ENCODE data around the gene DEFB126.
"Not testable (repeated sequence)": the region's sequence is repeated elsewhere in the genome, so short reads cannot be mapped to it uniquely, and the experiment has no call there.

DEFB126 gene

GRCh38 chr20:142290-142689 is at the start of gene DEFB126:
Gene DEFB126, plus strand, starts transcription at chr20:142590. Its CDS starts 39 bp downstream, at chr20:142629.
- no peak for DNase-seq

DNA sequence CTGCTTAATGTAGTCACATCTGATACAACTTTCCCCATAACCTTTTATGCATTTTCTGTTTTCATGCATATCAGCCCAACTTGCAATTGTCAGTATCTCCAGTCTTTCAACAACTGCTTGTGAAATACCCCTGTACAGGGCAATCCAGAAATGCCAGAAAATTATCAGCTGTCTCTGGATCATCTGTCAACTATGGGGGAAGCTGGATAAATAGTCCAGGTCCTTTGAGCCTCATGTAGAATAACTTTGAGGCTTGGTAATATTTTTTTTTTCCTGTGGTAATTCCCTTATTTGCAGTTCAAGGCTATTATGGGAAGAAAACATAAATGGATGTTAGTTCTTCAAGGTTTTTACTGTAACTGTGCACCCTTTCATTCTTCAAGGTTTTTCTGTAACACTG is 48.7 kb upstream of the DEFB126 start:
- no peak for DNase-seq

GRCh38 chr20:95215-95614 is 47.2 kb upstream of the DEFB126 start:
- DNase-seq, result no peak

GRCh38 chr20:97691-98090 is 44.7 kb upstream of the DEFB126 start:
- DNase-seq, result not testable (repeated sequence)

- no peak for DNase-seq
Measured at GRCh38 chr20:101975-102374, 40.4 kb upstream of the DEFB126 start.

DNA sequence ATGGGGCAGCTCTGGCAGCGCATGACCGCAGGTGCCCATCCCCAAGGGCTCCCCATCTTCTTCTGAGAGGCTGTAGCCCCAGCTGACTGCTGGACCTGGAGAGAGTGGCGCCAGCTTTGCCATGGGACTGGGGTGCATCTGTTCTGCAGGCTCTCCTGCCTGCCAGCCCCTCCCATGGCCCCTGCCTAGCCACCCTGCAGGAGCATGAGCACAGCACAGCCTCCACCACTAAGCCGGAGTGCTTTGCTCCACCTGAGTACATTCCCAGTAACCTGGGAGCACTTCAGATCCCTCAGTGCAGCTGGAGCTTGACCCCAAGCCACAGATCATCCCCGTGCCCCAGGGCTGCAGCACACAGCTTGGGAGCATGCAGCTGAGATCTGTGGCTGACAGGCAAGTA is 38.9 kb upstream of the DEFB126 start:
- no peak for DNase-seq

DNA sequence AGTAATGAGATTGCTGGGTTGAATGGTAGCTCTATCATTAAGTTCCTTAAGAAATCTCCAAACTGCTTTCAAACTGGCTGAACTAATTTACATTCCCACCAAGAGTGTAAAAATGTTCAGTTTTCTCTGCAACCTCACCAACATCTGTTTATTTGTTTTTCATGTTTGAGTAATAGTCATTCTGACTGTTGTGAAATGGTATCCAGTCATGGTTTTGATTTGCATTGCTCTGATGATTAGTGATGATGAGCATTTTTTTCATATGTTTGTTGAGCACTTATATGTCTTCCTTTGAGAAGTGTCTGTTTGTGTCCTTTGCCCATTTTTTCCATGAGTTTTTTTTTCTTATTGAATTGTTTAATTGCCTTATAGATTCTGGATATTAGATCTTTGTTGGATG is 30.0 kb upstream of the DEFB126 start:
- no peak for DNase-seq

- DNase-seq, result no peak
Measured at GRCh38 chr20:117518-117917, 24.9 kb upstream of the DEFB126 start.

DNA sequence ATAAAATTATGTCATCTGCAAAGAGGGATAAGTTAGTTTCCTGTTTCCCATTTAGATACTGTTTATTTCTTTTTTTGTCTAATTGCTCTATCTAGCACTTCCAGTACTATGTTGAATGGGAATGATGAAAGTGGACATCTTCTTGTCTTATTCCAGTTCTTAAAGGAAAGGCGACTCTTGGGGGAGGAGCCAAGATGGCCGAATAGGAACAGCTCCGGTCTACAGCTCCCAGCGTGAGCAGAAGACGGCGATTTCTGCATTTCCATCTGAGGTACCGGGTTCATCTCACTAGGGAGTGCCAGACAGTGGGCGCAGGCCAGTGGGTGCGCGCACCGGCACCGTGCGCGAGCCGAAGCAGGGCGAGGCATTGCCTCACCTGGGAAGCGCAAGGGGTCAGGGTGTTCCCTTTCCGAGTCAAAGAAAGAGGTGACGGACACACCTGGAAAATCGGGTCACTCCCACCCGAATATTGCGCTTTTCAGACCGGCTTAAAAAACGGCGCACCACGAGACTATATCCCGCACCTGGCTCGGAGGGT is 12.5 kb upstream of the DEFB126 start:
- peak; percentile 5 for DNase-seq

GRCh38 chr20:137668-138490 is 4.5 kb upstream of the DEFB126 start:
- DNase-seq, result peak; percentile 57

GRCh38 chr20:145877-146276 is 3.5 kb downstream of the DEFB126 start:
- no peak for DNase-seq

GRCh38 chr20:152131-152530 is 9.7 kb downstream of the DEFB126 start:
- DNase-seq, result no peak

- no peak for DNase-seq
Measured at GRCh38 chr20:157154-157553, 14.8 kb downstream of the DEFB126 start, which contains the start of gene DEFB127. Gene DEFB127, plus strand, starts transcription at chr20:157454. Its CDS starts 91 bp downstream, at chr20:157545.

DNA sequence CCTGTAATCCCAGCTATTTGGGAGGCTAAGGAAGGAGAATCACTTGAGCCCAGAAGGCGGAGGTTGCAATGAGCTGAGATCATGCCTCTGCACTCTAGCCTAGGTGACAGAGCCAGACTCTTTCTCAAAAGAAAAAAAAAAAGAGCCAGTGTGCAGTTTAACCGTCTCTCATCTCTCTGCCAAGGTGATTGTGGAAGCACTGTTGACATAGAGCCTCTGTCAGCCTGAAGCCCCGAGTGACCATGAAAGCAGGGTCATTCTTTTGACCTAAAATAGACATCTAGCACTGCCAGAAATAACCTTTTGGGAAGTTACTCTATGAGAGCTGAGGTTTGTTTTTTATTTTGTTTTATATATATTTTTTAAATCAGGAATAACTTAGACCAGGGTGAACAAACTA is 22.2 kb downstream of the DEFB126 start:
- no peak for DNase-seq

- DNase-seq, result no peak
Measured at GRCh38 chr20:168876-169275, 26.5 kb downstream of the DEFB126 start.

- DNase-seq, result no peak
Measured at GRCh38 chr20:184288-184687, 41.9 kb downstream of the DEFB126 start.

- DNase-seq, result no peak
Measured at GRCh38 chr20:187733-188132, 45.3 kb downstream of the DEFB126 start.

DNA sequence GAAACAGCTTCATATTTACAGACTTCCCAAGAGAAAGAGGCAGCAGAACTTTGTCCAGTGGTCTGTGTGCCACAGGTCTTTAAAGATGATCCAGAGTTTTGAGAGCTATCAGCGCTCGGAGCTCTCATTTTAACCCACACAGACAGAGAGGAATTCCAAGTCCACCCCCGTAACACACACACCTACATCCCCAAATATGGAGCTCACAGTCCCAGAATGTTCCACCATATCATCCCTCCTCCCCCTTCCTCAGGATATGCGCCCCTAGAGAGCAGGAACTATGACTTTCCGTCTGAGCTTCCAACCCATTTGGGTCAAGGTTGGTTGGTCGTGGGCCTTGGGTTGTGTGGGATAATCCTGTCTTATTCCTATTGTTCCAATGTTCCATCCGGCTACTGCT is 47.2 kb downstream of the DEFB126 start, which contains the start of gene DEFB128:
TSS of gene DEFB128 (minus strand) at position 101 of the 400 bp plus-strand sequence. CDS start at position 13, 88 bp downstream.
- DNase-seq, result no peak

All from NCI-H69 (cell line).